GDM1 (cell line): ENCODE measurements around the gene CACNB2.
"Not testable (repeated sequence)": the region's sequence is repeated elsewhere in the genome, so short reads cannot be mapped to it uniquely, and the experiment has no call there.

Experiments used
- DNase-seq: peaks from one replicate; lab custom pipeline; 2025; lab: John Stamatoyannopoulos, UW

The CACNB2 gene

DNA sequence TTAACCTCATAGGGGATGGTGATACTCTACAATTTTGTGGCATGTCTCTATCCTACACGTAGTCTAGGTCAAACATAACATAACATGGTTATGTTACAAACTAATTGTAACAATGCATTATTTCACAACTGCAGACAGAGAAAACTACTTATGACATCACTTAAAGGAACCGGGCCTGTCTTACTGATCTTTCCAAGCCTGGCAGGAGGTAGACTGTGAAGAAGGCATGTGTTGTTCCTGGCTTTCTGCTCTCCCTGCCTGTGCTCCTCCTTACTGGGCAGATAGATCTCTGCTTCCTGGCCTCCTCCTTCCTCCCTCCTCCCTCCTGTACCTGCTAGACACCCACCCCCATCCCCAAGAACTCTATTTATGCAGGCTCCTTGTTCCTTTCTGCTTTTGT is 5.4 kb downstream of the CACNB2 start:
- no peak for DNase-seq

- DNase-seq: no peak
These were observed 9.1 kb downstream of the CACNB2 start for GRCh38 chr10:18149196-18149800.

DNA sequence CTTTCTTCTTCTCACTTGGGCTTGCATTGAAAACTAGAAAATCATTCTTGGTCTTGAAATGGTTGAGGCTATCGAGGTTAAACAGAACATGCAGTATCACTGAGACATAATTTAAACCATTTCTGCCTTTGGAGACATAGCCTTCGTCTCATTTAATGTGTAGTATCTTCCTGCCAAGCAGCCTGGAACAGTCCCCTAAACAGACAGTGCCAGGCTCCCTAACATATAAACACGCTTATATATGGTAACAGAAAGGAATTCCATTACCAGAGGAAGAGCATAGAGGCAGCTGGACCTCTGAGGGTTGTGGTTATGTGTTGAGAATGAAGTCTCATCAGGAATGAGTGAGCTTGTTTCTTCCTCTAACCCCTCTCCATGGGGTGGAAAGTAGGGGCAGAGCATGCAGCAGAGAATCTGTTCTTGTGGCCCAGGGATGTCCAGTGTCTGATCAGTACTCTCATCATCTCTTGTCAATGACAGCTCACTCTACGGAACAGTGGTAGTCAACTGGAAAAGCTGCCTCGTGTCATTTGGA is 11.2 kb downstream of the CACNB2 start:
- DNase-seq: no peak

DNA sequence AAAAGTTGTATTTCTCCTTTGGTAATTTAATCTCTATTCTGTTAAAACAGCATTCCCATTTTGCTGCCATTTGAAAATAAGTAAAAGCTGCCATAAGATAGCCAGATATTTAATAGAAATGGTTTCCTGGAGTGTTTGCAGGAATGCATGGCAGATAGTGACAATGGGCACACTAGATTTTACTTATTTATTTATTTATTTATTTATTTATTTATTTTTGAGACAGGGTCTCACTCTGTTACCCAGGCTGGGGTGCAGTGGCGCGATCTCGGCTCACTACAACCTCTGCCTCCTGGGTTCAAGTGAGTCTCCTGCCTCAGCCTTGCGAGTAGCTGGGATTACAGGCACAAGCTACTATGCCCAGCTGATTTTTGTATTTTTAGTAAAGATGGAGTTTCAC is 13.2 kb downstream of the CACNB2 start:
- DNase-seq: not testable (repeated sequence)

DNA sequence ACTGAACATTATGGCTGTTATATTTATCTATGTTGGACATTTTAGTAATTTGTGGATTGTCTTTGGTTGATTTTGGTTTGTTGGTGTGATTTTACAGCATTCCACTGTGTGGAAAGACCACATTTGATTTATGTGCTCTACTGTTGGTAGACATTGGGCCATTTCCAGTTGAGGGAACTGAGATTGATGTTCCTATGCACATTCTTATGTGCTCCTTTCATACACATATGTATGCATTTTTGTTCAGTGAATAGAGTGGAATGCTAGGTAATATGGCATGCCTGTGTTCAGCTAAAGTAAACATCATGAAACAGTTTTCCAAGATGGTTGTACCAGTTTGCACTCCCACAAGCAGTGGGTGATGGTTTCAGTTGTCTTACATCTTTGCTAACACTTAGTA is 15.1 kb downstream of the CACNB2 start:
- DNase-seq: no peak

DNA sequence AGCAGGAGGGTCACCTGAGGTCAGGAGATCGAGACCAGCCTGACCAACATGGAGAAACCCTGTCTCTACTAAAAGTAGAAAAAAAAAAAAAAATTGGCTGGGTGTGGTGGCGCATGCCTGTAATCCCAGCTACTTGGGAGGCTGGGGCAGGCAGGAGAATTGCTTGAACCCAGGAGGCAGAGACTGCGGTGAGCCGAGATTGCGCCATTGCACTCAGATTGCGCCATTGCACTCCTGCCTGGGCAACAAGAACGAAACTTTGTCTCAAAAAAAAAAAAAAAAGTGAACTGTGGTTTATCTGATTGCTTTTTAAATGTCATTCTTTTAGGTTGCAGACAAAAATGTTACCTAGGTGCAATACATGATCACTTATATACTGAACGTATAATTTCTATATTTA is 16.6 kb downstream of the CACNB2 start:
- DNase-seq: not testable (repeated sequence)

DNA sequence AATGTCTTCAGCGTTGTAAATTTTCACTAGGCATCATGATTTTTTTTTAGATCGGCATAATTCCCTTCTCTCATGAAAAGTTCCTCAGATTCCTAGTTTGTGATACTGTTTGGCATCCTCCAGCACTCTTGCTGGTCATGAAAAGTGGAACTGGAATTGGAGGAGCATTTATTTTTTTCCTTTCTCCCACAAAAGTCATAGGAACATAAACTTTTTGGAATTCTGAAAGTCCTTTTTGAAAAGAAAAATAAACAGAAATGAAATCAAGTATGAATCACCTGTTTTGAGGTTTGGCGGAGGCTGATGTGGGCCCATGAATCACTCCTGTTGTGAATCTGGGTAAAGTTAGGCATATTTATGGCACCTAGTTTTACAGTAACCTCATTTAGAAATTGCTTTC is 17.7 kb downstream of the CACNB2 start:
- no peak for DNase-seq

- no peak for DNase-seq
These were observed 18.6 kb downstream of the CACNB2 start for GRCh38 chr10:18158773-18159265.

- no peak for DNase-seq
These were observed 19.3 kb downstream of the CACNB2 start for GRCh38 chr10:18159557-18159956.

GRCh38 chr10:18162021-18162627 is 21.9 kb downstream of the CACNB2 start:
- no peak for DNase-seq

DNA sequence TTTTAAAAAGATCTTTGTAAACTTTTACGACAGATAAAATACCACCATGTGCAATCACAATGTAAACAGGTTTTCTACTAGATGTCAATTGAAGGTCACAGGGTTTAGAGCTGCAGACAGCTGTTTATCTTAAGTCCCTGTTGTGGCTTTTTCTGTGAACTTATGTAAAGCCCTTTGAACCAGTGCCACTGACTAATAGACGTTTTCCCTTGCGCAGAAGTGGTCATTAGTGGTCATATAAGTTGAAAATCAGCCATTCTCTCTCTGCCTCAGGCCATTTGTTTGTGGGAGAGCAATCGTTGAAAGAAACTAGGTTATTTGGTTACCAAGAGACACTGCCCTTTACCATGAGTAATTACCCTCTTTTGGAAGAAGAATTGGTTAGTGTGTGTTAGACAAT is 23.9 kb downstream of the CACNB2 start:
- DNase-seq: no peak

DNA sequence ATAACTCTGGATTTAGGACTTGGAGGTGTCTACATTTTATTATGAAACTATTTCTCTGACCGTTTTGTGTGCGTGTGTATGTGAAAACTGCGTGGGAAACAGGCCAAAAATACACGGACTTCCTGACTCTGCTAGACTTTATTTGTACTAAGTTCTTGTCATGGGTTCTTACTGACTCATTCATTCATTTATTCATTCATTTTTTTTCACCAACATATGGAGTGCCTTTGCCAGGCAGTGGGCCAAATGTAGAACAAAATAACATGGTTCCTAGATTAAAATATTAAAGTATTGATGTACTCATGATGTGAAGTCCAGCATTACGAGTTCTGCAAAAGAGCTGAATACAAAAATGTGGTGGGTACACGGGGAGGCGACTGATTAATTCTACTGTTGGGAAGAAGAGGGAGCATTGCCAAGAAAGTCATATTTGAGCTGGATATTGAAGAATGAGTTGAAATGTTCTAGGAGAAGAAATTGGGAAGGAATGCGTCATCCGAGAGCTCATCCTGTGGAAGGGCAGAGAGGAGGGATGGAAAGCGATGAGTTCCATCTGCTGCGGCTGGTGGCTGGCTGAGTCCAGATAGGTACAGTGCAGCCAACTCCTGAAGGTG is 24.6 kb downstream of the CACNB2 start:
- no peak for DNase-seq

DNA sequence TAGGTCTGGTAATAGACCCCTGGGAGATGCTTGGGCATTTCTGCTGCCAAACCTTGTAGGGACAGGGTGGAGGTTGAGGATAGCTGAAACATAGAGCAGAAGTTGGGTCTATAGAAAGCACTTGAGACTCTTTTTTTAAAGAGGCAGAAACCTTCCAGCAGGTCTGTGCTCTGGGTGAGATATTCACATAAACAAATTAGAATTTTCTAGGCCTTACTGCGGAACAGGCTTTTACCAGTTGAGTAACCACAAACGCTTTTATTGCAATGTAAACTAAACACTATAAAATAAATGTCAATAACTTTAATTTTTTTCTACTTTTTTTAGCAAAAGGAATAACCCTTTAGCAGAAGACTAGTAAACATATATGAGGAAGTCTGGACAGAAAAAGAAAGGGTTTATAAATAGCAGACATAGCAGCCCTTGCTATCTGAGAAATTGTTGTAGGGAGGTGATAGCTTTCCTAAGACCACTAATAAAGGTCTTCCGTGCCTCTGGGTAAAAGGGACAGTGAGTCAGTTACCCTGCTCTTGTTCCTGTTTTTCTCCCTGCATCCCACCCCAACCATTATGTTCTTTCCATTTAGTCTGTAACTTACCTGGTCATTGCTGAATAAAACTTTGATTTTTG is 38.7 kb downstream of the CACNB2 start:
- no peak for DNase-seq

DNA sequence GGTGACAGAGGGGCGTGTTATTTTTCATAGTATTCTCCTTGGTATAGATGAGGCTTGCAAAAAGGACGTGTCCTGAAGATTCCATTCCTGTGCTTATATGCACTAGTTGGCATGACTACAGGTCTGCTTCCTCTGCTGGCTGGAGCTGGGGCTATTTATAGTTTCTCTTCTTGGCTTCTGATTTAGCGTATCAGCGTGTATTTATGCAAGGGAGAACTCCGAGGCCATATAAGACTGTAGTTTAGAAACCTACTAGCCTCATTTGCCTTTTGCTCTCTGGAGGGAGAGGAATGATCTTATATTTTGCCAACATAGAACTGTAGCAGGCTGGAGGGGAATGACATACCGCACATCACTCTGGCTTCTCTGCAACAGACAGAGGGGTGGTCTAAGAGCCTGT is 39.7 kb downstream of the CACNB2 start:
- DNase-seq: no peak

DNA sequence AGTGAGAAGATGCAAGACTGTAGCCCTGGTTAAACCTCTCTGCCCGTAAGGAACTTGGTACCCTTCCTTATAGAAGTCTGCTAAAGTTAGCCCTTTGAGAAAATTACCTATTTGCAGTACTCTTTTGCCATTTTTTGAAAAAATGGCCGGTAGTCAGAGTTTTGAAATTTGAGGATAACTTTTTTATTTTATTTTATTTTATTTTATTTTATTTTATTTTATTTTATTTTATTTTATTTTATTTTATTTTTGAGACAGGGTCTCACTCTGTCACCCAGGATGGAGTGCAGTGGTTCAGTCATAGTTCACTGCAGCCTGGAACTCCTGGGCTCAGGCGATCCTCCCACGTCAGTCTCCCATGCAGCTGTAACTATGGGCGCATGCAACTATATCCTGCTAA is 41.2 kb downstream of the CACNB2 start:
- DNase-seq: not testable (repeated sequence)

GRCh38 chr10:18185621-18186020 is 45.4 kb downstream of the CACNB2 start:
- no peak for DNase-seq

- DNase-seq: no peak
These were observed 50.6 kb downstream of the CACNB2 start for GRCh38 chr10:18190840-18191239.

- DNase-seq: no peak
These were observed 54.4 kb downstream of the CACNB2 start for GRCh38 chr10:18194634-18195033.

GRCh38 chr10:18195060-18195799 is 55.0 kb downstream of the CACNB2 start:
- no peak for DNase-seq

DNA sequence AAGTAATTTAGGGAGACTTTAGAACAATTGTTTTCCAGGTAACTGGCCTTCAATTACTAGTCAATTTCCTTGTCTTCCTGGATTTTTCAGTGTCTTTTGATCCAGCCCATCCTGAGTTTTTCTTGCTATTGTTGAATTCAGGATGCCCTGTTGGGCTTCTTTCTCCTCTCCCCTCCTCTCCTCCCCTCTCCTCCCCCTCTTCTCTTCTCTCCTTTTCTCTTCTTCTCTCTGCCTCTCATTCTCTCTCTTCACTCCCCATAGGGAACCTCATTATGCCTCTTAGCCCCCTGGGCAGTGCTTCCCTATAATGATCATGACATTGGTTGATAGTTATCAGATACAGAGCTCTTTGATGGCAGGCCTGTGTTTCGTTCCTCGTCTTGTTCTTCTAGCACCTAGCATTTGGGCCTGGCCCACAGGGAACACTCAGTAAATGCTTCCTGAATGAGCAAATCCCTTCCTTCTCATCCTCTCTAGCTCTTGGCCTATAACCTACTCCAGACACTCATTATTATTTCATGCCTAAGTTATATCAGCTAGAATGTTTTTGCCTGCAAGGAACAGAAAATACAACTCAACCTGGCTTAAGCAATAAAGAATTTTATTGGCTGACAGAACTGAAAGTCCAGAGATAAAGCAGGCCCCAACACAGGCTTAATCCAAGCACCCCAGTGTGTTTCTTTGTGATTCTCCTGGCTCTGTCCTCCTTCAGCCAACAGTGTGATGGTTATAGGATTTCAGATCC is 56.8 kb downstream of the CACNB2 start:
- no peak for DNase-seq

- DNase-seq: no peak
These were observed 57.5 kb downstream of the CACNB2 start for GRCh38 chr10:18197706-18198105.
